Peyer's patch (tissue), 4 donors: Measurements from ENCODE around the gene CBX5.

Experiments
- CTCF ChIP-seq, 6 experiments: fragments of 450-650 bp in 4 of 6; fragments of 200-600 bp in 2 of 6; sonication (generic) in 1 of 6; IDR thresholded peaks; one replicate each; pipeline ENCODE4 v1.5.1; 2017 to 2019; ENCODE audit warnings: antibody characterized with exemption in 6 of 6, mild to moderate bottlenecking in 3 of 6, moderate library complexity in 1 of 6
- POLR2A ChIP-seq, 2 donors: fragments of 450-650 bp; IDR thresholded peaks; one replicate each; pipeline ENCODE4 v1.5.1; 2017; ENCODE audit warnings: antibody characterized with exemption in 2 of 2, mild to moderate bottlenecking in 2 of 2, moderate library complexity in 2 of 2

DNA sequence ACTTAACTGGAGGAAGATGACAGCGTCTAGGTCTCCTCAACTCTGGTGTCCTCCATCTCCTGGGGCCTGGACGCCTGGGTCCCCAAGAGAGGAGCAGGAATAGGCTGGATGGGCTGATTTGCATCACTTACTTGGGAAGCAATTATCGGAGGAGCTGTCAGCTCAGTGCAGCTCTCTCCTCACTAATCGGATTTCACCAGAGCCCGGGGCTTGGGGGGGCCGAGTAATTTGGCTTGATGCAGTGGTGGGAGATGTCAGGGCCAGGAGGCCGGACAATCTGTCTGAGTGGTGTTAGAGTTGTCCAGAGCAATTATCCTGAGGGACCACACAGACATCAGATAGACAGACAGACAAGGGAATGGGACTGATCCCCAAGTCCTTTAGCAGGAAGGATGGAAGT is 86.5 kb downstream of the CBX5 start:
- TF ChIP-seq CTCF (IDR thresholded peaks at IDR 0.05) (no peak), POLR2A (IDR thresholded peaks at IDR 0.05) (no peak)
